A673 (cell line): ENCODE measurements around the gene CEBPA. TPM values are rescaled to one million over a fixed set of nuclear protein-coding genes. Genes with fewer than 3 reads are reported as not detected.

Source experiments
- BruUV-seq: library from RNA; stranded (reverse); fragments of 400-500 nt; replicated peaks from 2 replicates; lab custom pipeline; 2021; lab: Mats Ljungman, UMichigan
- CTCF ChIA-PET: fragments of 300-600 bp; sonication (Branson Sonifier 250); formaldehyde crosslinking; loops from one replicate; lab custom pipeline; 2022; ENCODE audit warnings: antibody characterized with exemption; lab: Charles Lee
- POLR2A ChIA-PET: fragments of 300-600 bp; sonication (Branson Sonifier 250); formaldehyde crosslinking; loops from one replicate; lab custom pipeline; 2022; ENCODE audit warnings: antibody characterized with exemption; ENCODE audit not compliant: low non-redundant PET; lab: Charles Lee
- DNase-seq: peaks from one replicate; pipeline ENCODE4 v3.0.0-alpha.2; 2015; ENCODE audit warnings: low spot score
- H3K27ac ChIP-seq: fragments of 200-600 bp; sonication (generic); 2 replicates; pipeline ENCODE4 v1.5.1; 2016; ENCODE audit warnings: mixed run types, low read depth, mild to moderate bottlenecking, mixed read lengths, antibody characterized with exemption, low read length; ENCODE audit not compliant: poor library complexity, severe bottlenecking
- H3K27me3 ChIP-seq: fragments of 200-600 bp; sonication (generic); replicated peaks from 2 replicates; pipeline ENCODE4 v1.6.1; 2017; ENCODE audit warnings: mixed run types, low read depth, mild to moderate bottlenecking, mixed read lengths, antibody characterized with exemption, low read length; ENCODE audit not compliant: insufficient read depth, poor library complexity
- H3K36me3 ChIP-seq: fragments of 200-600 bp; sonication (generic); 2 replicates; pipeline ENCODE4 v1.6.1; 2016; ENCODE audit warnings: mixed run types, mild to moderate bottlenecking, mixed read lengths, antibody characterized with exemption, low read length; ENCODE audit not compliant: insufficient read depth, poor library complexity, severe bottlenecking
- H3K4me1 ChIP-seq: fragments of 200-600 bp; sonication (generic); 2 replicates; pipeline ENCODE4 v1.6.1; 2017; ENCODE audit warnings: mixed run types, mild to moderate bottlenecking, mixed read lengths, antibody characterized with exemption, low read length; ENCODE audit not compliant: insufficient read depth, poor library complexity, severe bottlenecking
- H3K4me3 ChIP-seq: fragments of 200-600 bp; sonication (generic); 2 replicates; pipeline ENCODE4 v1.5.1; 2016; ENCODE audit warnings: low read depth, mixed run types, mild to moderate bottlenecking, mixed read lengths, low read length; ENCODE audit not compliant: poor library complexity, severe bottlenecking
- H3K9me3 ChIP-seq: fragments of 200-600 bp; sonication (generic); 2 replicates; pipeline ENCODE4 v1.6.1; 2016; ENCODE audit warnings: mixed run types, low read depth, mild to moderate bottlenecking, mixed read lengths, antibody characterized with exemption, low read length; ENCODE audit not compliant: poor library complexity, severe bottlenecking
- EZH2 ChIP-seq: fragments of 200-600 bp; sonication (generic); IDR thresholded peaks from 2 replicates; pipeline ENCODE4 v1.6.1; 2017; ENCODE audit warnings: borderline replicate concordance, low read depth, mild to moderate bottlenecking, mixed read lengths, antibody characterized with exemption, low read length; ENCODE audit not compliant: poor library complexity, severe bottlenecking
- intact Hi-C: fragments of 100-400 bp; cut with micrococcal nuclease; formaldehyde crosslinking; loops from one replicate; pipeline ENCODE4 v1.10.0; 2022; ENCODE audit not compliant: unreplicated experiment
- total RNA-seq: library from RNA; stranded (reverse); gene quantifications from 2 replicates; pipeline ENCODE4 v1.2.3, GENCODE V29; 2021
- TF ChIP-seq, protein P1 (sequence below): fragments of 300-800, 200-600 bp; sonication (generic); conservative IDR thresholded peaks from 2 replicates; pipeline ENCODE4 v1.5.1; 2017; ENCODE audit warnings: low read depth, mild to moderate bottlenecking, antibody characterized with exemption, low read length, moderate library complexity, mixed read lengths

Gene CEBPA
- total RNA-seq, 1 experiment from 2014 or later = 1.4 TPM

DNA sequence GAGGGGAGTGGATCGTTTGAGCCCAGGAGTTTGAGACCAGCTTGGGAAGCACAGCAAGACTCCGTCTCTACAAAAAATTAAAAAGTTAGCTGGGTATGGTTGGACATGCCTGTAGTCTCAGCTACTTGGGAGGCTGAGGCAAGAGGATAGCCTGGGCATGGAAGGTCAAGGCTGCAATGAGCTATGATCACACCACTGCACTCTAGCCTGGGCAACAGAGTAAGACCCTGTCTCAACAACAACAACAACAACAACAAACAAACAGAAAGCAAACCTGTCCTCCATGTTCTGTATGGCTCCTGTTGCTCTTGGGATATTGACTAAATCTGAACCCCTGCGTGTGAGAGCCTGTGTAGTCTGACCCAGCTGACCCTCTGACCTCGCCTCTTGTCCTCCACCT, 14.9 kb downstream of the CEBPA start:
- Histone ChIP-seq H3K9me3 (no peaks in the 10 kb centered on the region), H3K27ac (no peak overlapping the region), H3K27me3 (no peaks in the 10 kb centered on the region), H3K4me3 (no peak overlapping the region), H3K36me3 (no peaks in the 10 kb centered on the region), H3K4me1 (peaks cover 3% of the 10 kb centered on the region)
- no peak for DNase-seq
- intact Hi-C loops = no loop called here
- CTCF ChIA-PET = no interaction called here
- POLR2A ChIA-PET = no interaction called here
- TF ChIP-seq EZH2 = no peak
- TF ChIP-seq, protein P1, sequence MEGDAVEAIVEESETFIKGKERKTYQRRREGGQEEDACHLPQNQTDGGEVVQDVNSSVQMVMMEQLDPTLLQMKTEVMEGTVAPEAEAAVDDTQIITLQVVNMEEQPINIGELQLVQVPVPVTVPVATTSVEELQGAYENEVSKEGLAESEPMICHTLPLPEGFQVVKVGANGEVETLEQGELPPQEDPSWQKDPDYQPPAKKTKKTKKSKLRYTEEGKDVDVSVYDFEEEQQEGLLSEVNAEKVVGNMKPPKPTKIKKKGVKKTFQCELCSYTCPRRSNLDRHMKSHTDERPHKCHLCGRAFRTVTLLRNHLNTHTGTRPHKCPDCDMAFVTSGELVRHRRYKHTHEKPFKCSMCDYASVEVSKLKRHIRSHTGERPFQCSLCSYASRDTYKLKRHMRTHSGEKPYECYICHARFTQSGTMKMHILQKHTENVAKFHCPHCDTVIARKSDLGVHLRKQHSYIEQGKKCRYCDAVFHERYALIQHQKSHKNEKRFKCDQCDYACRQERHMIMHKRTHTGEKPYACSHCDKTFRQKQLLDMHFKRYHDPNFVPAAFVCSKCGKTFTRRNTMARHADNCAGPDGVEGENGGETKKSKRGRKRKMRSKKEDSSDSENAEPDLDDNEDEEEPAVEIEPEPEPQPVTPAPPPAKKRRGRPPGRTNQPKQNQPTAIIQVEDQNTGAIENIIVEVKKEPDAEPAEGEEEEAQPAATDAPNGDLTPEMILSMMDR = no peak
- BruUV-seq = no TSS peak

DNA sequence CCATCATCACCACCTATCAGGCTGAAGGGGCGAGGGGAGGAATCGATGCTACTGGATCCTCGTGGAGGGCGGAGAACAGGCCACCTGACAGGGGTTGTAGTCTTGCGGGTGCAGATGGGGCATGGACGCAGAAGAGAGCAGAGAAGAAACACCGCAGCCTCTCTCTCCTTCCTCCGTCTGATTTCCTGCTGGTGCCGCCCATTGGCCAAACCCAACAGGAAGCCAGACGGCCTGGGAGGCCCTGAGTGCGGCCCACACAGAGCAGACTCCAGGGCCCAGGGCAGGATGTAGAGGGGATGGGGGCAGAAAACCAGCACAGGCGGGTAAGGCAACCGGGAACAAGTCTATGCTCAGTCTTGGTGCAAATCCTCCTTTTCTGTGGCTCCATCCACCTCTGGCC, 15.4 kb downstream of the CEBPA start:
- Histone ChIP-seq H3K4me3 (no peak overlapping the region), H3K9me3 (no peaks in the 10 kb centered on the region), H3K27ac (no peak overlapping the region), H3K4me1 (no peaks in the 10 kb centered on the region), H3K36me3 (no peaks in the 10 kb centered on the region), H3K27me3 (no peaks in the 10 kb centered on the region)
- DNase-seq = no peak
- TF ChIP-seq, protein P1 = no peak
- no peak for TF ChIP-seq EZH2
- no TSS peak for BruUV-seq
- ChIA-PET POLR2A (no interaction called here), CTCF (no interaction called here)
- intact Hi-C loops = no loop called here

DNA sequence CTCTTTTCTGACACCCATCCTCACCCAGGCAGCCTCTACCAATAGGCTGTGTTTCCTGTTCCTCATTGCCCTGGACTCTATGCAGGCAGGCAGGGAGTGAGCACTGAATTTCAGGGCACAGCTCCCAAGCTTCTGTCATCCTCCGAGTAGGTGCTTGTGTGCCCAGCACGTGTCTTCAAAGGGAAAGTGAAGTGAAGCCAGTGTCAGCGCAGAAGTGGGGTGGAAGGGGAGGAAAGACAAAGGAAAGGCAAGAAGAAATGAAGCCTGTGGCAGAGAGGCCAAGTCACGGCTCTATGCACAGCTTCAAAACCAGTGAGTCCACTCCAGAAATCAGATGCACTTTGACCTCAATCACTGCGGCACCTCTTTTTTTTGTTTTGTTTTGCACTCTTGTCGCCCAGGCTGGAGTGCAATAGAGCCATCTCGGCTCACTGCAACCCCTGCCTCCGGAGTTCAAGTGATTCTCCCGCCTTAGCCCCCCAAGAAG, 16.9 kb downstream of the CEBPA start:
- no TSS peak for BruUV-seq
- POLR2A ChIA-PET = no interaction called here
- H3K9me3 ChIP-seq = no peaks in the 10 kb centered on the region

More for the DNA sequence above, 16.9 kb downstream of the CEBPA start:
- no peaks in the 10 kb centered on the region for H3K4me1 ChIP-seq
- H3K27ac ChIP-seq = no peak overlapping the region
- CTCF ChIA-PET = no interaction called here
- no peak for DNase-seq
- no peaks in the 10 kb centered on the region for H3K27me3 ChIP-seq
- no peak for TF ChIP-seq EZH2
- TF ChIP-seq, protein P1 = no peak
- H3K4me3 ChIP-seq = no peak overlapping the region
- H3K36me3 ChIP-seq = no peaks in the 10 kb centered on the region
- intact Hi-C loops = no loop called here
